Pancreas (tissue), 10 donors: Measurements from ENCODE around the gene H2BW2. TPM values are rescaled to one million over a fixed set of nuclear protein-coding genes. Genes with fewer than 3 reads are reported as not detected.

Experiments used
- ATAC-seq, 4 donors: fragments of 200-7000 bp; cut with Tn5 transposase; one replicate each; pipeline versions ENCODE4 v1.8.0 to v1.9.1; 2020; ENCODE audit warnings: mild to moderate bottlenecking in 4 of 4, moderate library complexity in 4 of 4
- DNase-seq, 6 donors: peaks; one replicate each; pipeline ENCODE4 v3.0.0-alpha.2; 2020
- FAIRE-seq: peaks from 2 replicates; lab custom pipeline; 2012; peaks lifted over from hg19 to GRCh38; lab: Jason Lieb, UNC
- H3K27ac ChIP-seq, 4 donors: fragments of 200-600 bp; sonication (generic); 1 replicate in 3 of 4; 2 replicates in 1 of 4; pipeline versions ENCODE4 v1.5.0 to v1.8.0; 2020
- H3K27me3 ChIP-seq, 4 donors: fragments of 200-600 bp; one replicate each; pipeline ENCODE4 v1.8.0; 2021
- H3K36me3 ChIP-seq, 3 donors: fragments of 200-600 bp; sonication (generic) in 1 of 3; one replicate each; pipeline versions ENCODE4 v1.5.0 to v1.8.0; 2020 to 2021
- H3K4me1 ChIP-seq, 3 donors: fragments of 200-600 bp; one replicate each; pipeline ENCODE4 v1.8.0; 2021
- H3K4me3 ChIP-seq, 4 donors: fragments of 200-600 bp; sonication (generic) in 2 of 4; one replicate each; pipeline versions ENCODE4 v1.5.0 to v1.8.0; 2020 to 2021
- H3K9me3 ChIP-seq, 4 donors: fragments of 200-600 bp; one replicate each; pipeline ENCODE4 v1.8.0; 2021
- WGBS, 2 donors: extraction: QIAGEN DNeasy Blood & Tissue Kit; methylation state at CpG; one replicate each; pipeline ENCODE4 v1.1.7; 2013; 5-methylcytosine and 5-hydroxymethylcytosine counted together
- intact Hi-C, 3 donors: fragments of 100-400 bp; cut with DNase I; formaldehyde crosslinking; loops; one replicate each; pipeline versions ENCODE4 v1.11.1 to v1.14.2; 2022
- polyA plus RNA-seq, 2 donors: library from polyadenylated mRNA; stranded (reverse); fragments of 200-250 nt; gene quantifications; one replicate each; pipeline ENCODE4 v1.2.3, GENCODE V29; 2013
- total RNA-seq, 6 donors: library from RNA; stranded (reverse); fragmentation: NEBNext Ultra II Directional in 4 of 6; extraction: Animal tissue kit (Norgen Biotek cat#: 25700) in 4 of 6; gene quantifications; one replicate each; pipeline versions ENCODE4 v1.2.1 to v1.2.4, GENCODE V29; 2021 to 2023
- TF ChIP-seq, protein P1 (sequence below), 4 donors: fragments of 200-600 bp; sonication (generic) in 3 of 4; IDR thresholded peaks; one replicate each; pipeline versions ENCODE4 v1.5.0 to v1.8.0; 2021; ENCODE audit warnings: antibody characterized with exemption in 4 of 4
- donor health status: healthy with polysubstance abuse.
- donor health status: DM: no; HTN: no; CAD: no; lungs with moderate emphysema.
- donor health status: DM: no; HTN: no; CAD: no.
- donor health status: control.
- donor health status: control.
- donor health status: Bipolar disorder and iron deficiency.
- donor health status: DM: yes; HTN: yes; CAD: no.
- donor health status: DM: no; HTN: no; CAD: no.
- donor health status: DM: no; HTN: no; CAD: no.
- donor health status: DM: yes; HTN: yes; CAD: no.

Gene H2BW2
- total and polyA plus RNA-seq, 8 donors = not detected

DNA sequence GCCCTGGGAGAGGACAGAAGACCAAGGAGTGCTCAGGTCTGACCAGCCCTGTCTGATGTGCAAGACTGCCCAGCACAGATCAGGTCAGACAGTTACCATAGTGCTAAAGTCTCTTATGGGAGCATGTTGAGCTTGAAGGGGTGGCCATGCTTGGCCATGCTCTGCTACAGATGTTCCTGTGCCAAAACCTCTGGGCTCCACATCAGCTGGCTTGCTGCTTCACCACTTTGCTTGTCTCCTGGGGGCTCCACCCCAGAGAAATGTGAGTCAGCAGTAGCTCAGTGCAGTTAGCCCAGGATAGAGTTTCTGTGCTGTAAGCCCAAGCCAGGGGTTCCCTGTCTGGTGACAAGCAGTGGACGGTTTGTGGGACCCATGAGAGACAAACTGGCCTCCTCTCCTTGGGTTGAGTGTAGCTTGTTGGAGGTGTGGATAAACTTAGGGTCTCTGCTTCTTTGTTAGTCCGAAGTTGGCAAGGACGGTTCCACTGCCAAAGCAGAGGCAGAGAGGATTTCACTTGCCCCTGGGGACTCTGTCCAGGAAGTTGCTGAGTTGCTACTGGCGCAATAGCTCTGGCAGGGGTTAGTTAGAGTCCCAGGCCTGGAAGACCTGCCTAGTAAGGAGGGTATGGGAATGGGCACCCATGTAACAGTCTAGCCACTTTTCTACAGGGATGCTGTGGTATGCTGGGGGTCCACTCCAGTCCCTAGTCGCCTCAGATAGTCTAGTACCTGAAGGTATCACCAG is 45.0 kb downstream of the H2BW2 start:
- TF ChIP-seq, protein P1, sequence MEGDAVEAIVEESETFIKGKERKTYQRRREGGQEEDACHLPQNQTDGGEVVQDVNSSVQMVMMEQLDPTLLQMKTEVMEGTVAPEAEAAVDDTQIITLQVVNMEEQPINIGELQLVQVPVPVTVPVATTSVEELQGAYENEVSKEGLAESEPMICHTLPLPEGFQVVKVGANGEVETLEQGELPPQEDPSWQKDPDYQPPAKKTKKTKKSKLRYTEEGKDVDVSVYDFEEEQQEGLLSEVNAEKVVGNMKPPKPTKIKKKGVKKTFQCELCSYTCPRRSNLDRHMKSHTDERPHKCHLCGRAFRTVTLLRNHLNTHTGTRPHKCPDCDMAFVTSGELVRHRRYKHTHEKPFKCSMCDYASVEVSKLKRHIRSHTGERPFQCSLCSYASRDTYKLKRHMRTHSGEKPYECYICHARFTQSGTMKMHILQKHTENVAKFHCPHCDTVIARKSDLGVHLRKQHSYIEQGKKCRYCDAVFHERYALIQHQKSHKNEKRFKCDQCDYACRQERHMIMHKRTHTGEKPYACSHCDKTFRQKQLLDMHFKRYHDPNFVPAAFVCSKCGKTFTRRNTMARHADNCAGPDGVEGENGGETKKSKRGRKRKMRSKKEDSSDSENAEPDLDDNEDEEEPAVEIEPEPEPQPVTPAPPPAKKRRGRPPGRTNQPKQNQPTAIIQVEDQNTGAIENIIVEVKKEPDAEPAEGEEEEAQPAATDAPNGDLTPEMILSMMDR (IDR thresholded peaks at IDR 0.05) = no peak
- H3K4me3 ChIP-seq = no peak overlapping the region
- ATAC-seq (no peak), FAIRE-seq (no peak), DNase-seq (no peak)
- no peaks in the 10 kb centered on the region for H3K27me3 ChIP-seq
- H3K9me3 ChIP-seq = no peaks in the 10 kb centered on the region
- 54 to 66% methylated on average over 5 of the region's 5 CpGs for WGBS, 2 donors
- intact Hi-C loops = no loop called here
- no peaks in the 10 kb centered on the region for H3K36me3 ChIP-seq
- no peaks in the 10 kb centered on the region for H3K4me1 ChIP-seq
- no peak overlapping the region for H3K27ac ChIP-seq

DNA sequence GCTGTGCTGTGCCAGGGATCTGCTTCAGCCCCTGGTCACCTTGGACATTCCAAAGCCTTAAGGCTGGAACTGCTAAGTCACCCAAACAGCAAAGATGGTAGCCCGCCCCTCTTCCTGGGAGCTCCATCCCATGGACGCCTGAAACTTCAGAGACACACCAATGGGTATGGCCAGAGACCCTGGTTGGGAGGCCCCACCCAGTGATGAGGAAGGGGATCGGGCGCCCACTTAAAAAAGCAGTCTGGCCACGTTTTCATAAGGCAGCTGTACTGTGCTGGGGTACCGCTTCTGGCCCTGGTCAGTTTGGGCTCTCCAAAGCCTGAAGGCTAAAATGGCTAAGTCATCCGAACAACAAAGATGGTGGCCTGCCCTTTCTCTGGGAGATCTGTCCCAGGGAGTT is 45.7 kb downstream of the H2BW2 start:
- H3K4me1 ChIP-seq = no peaks in the 10 kb centered on the region
- FAIRE-seq (no peak), DNase-seq (peak in 1 of 6 donors; percentile 28), ATAC-seq (no peak)
- H3K9me3 ChIP-seq = no peaks in the 10 kb centered on the region
- H3K27me3 ChIP-seq = no peaks in the 10 kb centered on the region
- H3K27ac ChIP-seq = no peak overlapping the region
- 76 to 82% methylated on average over 7 of the region's 7 CpGs for WGBS, 2 donors
- intact Hi-C loops = no loop called here
- TF ChIP-seq, protein P1 (IDR thresholded peaks at IDR 0.05) = no peak
- no peak overlapping the region for H3K4me3 ChIP-seq
- H3K36me3 ChIP-seq = no peaks in the 10 kb centered on the region

DNA sequence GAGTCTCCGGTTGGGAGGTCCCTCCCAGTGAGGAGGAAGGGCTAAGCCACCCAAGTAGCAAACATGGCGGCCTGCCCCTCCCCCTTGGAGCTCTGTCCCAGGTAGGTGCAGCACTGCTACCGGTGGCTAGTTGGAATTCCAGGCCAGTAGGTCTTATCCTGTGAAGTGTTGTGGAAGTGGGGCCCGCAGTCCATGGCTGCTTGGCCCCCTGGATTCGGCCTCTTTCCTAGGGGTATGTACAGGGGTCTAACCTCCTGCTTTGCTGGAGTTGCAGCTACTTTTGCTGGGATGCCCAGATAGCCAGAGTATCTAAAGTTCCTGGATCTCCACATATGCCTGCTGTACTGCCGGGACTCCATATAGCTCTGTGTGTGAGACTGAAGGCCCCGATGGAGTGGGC is 46.2 kb downstream of the H2BW2 start:
- DNase-seq = peak in 1 of 6 donors; percentile 39
- no peak overlapping the region for H3K4me3 ChIP-seq
- no peaks in the 10 kb centered on the region for H3K4me1 ChIP-seq
- FAIRE-seq = no peak
- ATAC-seq = no peak
- H3K27ac ChIP-seq = no peak overlapping the region
- intact Hi-C loops = no loop called here
- no peaks in the 10 kb centered on the region for H3K27me3 ChIP-seq
- TF ChIP-seq, protein P1 (IDR thresholded peaks at IDR 0.05) = no peak
- H3K9me3 ChIP-seq = no peaks in the 10 kb centered on the region
- H3K36me3 ChIP-seq = no peaks in the 10 kb centered on the region
- 70 to 83% methylated on average over 7 of the region's 7 CpGs for WGBS, 2 donors

Other genes starting within 250 kb of the H2BW2 start
- gene RAB9B, start 207.7 kb upstream of the H2BW2 start, total RNA-seq = 1 to 10 TPM in 1 of 6 donors, under 1 TPM in 5; 0.38 to 1.1 (median 0.80) TPM
- gene RAB9B, start 207.7 kb upstream of the H2BW2 start, polyA plus RNA-seq = 1 to 10 TPM in 1 of 2 donors, under 1 TPM in 1; 0.49 to 2.3 TPM
- 1 to 10 TPM in 1 of 6 donors, under 1 TPM in 5; 0.28 to 1.3 (median 0.53) TPM for gene TMSB15B, start 77.3 kb upstream of the H2BW2 start, total RNA-seq
- 1 to 10 TPM; 1.5 to 3.5 TPM for gene TMSB15B, start 77.3 kb upstream of the H2BW2 start, polyA plus RNA-seq
- gene H2BW1, start 26.2 kb upstream of the H2BW2 start, total RNA-seq = not detected
- gene H2BW1, start 26.2 kb upstream of the H2BW2 start, polyA plus RNA-seq = not detected
- under 1 TPM in 5 of 6 donors, not detected in 1; 0.09 to 0.78 (median 0.28) TPM for gene TMSB15C, start 36.3 kb downstream of the H2BW2 start, total RNA-seq
- 1 to 10 TPM in 1 of 2 donors, under 1 TPM in 1; 0.30 to 1.6 TPM for gene TMSB15C, start 36.3 kb downstream of the H2BW2 start, polyA plus RNA-seq
- 1 to 10 TPM in 2 of 6 donors, under 1 TPM in 4; 0.05 to 1.5 (median 0.27) TPM for gene ZCCHC18, start 72.6 kb downstream of the H2BW2 start, total RNA-seq
- 1 to 10 TPM; 1.2 to 6.2 TPM for gene ZCCHC18, start 72.6 kb downstream of the H2BW2 start, polyA plus RNA-seq
- gene SLC25A53, start 117.1 kb downstream of the H2BW2 start, total RNA-seq = 1 to 10 TPM; 3.0 to 5.7 (median 4.0) TPM
- 1 to 10 TPM; 3.7 to 5.8 TPM for gene SLC25A53, start 117.1 kb downstream of the H2BW2 start, polyA plus RNA-seq
- gene FAM199X, start 126.5 kb downstream of the H2BW2 start, total RNA-seq = 10 to 100 TPM in 4 of 6 donors, 1 to 10 TPM in 2; 7.7 to 14.4 (median 11.3) TPM
- 1 to 10 TPM; 6.8 to 9.9 TPM for gene FAM199X, start 126.5 kb downstream of the H2BW2 start, polyA plus RNA-seq
- not detected for gene ESX1, start 215.0 kb downstream of the H2BW2 start, total RNA-seq
- gene ESX1, start 215.0 kb downstream of the H2BW2 start, polyA plus RNA-seq = not detected